Stimulated activated CD4-positive, alpha-beta T cell treated with anti-CD3 and anti-CD28 coated beads, Interleukin-2, amount 100 ng/mL, for 4 hours (primary cell): ENCODE results near the gene SEMA7A.
"Not testable (repeated sequence)": the region's sequence is repeated elsewhere in the genome, so short reads cannot be mapped to it uniquely, and the experiment has no call there.

Experiments
- DNase-seq: peaks from one replicate; pipeline ENCODE4 v3.0.0-alpha.2; 2020; ENCODE audit warnings: low read depth

SEMA7A gene

DNA sequence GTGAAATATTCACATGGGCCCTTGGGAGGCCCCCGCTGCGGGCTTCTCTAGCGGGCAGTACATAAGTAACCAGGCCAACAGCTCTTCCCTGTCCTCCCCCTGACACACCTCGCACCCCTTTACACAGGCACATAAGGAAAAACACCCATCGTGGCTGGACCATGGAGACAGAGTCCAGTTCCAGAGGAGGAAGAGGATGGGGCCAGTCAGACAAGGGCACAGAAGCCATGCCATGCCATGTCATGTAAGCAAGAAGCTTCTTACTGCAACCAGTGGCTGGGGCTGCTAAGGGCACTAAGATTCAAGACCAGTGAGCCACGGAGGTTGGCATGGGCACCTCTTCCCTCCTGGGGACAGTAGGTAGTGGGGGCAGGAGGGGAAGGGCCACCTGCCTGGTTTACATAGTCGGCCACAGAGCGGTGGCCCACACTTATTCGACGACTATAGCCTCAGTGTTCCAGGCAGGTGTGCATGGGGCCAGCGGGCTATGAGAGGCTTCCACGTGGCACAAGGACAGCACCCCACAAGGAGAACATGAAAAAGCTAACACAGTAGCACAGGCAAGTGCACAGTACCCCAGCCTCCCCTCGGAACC, 60.6 kb downstream of the SEMA7A start:
- DNase-seq: no peak

DNA sequence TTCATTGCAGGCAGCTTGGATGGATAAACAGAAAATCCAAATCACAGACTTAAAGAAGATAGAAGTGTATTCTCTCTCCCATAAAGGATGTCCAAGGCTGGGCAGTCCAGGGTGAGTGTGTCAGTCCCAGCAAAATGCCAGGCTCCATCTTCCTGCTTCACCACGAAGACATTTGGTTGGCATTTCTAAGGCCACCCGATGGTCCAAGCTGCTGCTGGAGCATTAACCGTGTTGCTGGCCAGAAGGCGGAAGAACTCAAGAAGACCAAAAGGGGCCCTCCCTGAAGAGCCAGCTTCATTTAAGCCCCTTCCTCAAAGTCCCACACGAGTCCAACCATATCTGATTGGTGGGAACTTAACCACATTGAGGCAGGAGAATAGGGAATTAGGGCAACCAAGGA, 63.3 kb downstream of the SEMA7A start:
- no peak for DNase-seq

DNA sequence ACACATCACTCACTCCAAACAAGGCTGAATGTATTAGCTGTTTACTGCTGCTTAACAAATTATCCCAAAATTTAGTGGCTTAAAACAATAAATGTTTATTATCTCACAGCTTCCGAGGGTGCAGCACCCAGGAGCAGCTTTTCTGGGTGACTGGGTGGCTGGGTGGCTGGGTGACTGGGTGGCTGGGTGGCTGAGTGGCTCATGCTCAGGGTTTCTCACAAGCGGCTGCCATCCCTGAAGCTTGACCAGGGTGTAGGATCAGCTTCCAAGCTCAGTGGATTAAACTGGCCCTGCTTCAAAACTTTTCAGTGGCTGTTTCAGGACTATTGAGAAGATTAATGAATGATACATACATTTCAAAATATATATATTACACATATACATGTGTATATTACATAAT, 64.0 kb downstream of the SEMA7A start:
- DNase-seq: no peak

DNA sequence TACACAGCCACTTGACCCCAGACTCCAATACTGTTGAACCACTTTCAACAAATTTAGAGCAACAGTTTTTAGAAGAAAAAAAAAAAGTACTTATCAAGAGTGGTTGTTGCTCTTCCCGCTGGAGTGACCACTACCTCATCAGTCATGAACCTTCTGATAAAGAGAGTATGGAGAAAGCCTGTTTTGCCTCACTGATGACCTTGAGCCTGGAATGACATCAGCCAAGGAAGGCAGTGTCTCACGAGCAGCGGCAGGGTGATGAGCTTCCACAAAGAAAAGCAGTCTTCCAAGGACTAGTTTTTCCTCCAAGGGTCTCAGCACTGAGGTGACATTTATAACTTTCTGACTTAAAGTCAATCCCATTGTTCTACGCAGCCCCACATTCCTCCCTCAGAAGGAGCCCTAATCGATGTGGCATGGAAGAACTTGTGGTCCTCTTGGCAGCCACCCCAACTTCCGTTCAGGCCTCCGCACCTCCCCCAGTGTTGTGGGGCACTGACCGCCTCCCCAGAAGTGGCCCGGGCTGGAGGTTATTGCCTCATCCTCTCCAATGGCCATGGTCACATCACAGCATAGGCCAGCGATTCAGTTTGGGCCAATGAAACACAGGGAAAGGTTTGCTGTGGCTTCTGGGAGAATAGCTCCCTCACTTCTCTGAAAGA, 64.5 kb downstream of the SEMA7A start:
- no peak for DNase-seq

DNA sequence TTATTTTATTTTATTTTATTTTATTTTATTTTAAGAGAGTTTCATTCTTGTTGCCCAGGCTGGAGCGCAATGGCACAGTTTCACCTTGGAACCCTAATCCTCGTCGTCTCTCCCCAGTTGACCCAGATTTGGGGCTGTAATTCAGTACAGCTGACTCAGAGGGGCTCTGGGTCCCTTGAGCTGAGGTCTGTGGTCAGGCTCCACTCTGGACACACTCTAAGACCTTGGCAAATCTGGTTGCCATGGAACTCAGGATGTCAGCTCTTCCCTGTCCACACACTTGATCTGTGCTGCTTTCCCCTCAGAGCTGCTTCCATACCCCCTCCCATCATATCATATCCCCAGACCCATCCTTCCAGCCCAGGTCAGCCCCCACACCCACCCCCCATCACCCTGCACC, 65.6 kb downstream of the SEMA7A start:
- DNase-seq: no peak

DNA sequence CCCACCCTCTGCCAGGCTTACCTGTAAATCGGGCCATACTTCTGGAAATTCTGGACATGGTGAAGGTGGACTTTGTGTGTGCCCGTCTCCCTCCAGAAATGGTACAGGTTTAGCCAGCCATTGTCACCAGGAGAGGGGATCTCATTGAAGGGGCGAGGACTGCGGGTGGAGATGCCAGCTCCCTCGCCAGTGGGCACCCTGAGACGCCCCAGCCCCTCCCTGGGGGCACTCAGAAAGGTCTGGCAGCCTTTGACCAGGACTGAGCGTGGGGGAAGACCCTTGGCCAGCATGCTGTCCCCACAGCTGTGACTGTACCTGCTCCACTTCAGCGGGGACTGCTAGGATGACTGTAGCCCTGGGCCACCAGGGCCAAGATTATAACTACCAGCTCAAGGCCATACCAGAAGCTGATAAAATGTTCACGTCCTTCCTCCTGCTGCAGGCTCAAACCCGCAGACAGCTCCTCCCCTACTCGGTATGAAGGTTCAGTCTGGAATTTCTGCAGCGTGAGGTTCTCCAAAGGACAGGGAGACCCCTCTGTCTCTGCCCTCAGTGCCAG, 66.4 kb downstream of the SEMA7A start, which contains the start of gene CYP11A1:
Gene CYP11A1, minus strand, starts transcription at position 351 of the 559 bp plus-strand sequence. Its CDS starts 61 bp downstream, at position 290.
- DNase-seq: no peak

DNA sequence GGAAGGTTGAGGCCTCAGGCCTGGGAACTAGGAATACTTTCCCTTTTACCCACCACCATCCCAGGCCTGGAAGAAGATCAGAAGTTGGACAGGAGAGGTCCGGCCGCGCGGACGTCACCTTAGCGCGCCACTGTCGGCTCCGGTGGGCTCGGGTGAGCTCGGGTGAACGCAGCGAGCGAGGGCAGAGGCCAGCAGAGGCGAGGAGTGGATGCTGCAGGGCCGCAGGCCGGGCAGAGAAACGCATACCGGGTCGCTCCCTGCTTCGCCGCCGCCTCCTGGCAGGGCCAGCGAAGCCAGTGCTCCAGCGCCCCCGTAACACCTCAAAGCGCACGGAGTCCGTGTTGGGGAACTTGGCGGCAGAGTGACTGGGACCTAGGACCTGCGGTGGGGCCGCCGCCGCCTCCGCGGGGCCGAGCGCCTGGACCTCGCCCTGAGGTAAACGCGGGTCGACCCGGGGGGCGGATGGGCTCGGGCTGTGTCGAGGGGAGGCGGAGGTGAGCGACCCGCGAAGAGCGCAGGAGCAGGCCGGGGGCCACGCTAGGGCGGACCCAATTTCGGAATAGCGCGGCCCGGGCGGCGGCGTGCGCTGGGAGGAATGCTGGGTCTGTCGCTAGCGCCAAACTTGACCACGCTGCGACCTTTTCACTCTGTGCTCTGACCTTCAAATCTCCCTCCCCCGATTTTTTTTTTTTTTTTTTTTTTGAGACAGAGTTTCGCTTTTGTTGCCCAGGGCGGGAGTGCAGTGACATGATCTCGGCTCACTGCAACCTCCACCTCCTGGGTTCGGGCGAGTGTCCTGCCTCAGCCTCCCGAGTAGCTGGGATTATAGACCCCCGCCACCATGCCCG, 67.9 kb downstream of the SEMA7A start:
- DNase-seq: no peak

DNA sequence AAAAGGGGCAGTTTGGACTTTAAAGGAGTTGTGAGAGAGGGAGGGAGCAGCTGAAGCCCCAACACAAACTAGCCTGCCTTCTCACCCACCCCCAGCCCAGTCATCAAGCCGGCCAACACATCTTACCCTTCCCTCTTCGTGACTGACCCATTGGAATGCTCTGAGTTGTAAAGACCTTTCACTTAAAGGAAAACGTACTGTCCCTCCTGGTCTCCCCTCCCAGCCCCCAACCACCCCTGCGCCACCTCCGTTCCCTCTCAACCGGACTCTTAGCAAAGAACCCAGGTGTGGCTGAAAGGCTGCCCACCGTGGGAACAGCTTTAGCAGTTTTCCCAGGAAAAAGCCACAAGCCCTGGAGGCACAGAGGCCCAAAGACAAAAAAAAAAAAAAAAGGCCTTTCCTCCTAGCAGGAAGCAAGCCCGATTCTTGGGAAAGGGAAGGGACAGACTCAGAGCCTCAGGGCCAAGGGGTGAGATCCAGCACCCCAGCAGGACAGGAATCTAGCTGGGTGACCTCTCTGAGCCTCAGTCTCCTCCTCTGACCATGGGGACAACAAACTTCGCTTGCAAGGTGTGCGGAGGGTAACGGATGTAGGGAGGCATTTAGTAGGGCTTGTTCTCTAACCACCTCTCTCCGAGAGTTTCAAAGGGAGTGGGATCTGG, 68.7 kb downstream of the SEMA7A start:
- no peak for DNase-seq

DNA sequence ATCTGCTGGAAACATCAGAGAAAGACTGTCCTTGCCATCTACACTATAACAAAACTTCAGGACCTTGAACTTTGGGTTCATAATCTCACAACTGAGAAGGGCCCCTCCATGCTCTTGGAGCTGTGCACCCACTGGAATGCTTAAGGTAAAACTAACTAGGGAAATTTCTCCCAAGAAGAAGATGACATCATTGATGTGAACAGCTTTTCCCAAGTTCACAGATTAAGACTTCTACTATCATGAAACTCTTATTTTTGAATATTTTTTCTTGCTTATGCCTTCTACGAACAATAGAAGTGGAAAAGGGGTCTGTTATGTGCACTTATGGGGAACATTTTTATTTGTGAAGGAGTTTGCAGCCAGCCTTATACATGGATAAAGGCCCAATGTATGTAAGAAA, 71.3 kb downstream of the SEMA7A start:
- DNase-seq: no peak

DNA sequence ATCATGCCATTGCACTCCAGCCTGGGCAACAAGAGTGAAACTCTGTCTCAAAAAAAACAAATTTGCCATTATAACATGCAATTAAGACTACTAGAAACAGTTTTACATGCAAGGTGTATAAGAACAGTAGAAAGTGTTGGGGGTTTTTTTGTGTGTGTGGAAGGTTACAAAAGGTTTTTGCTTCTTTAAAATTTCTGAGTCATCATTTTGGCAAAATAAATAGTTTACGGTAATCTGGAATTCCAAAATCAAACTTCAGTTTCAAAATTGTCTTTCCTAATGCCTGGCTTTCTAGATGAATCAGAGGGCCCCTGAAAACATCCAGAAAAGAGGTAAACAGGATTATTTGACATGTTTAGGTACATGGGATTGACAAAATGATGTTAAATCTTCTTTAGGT, 72.9 kb downstream of the SEMA7A start:
- not testable (repeated sequence) for DNase-seq

DNA sequence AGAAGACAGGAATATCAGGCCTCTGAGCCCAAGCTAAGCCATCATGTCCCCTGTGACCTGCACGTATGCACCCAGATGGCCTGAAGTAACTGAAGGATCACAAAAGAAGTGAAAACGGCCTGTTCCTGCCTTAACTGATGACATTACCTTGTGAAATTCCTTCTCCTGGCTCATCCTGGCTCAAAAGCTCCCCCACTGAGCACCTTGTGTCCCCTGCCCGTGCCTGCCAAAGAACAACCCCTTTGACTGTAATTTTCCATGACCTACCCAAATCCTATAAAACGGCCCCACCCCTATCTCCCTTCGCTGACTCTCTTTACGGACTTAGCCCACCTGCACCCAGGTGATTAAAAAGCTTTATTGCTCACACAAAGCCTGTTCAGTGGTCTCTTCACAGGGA, 74.4 kb downstream of the SEMA7A start:
- not testable (repeated sequence) for DNase-seq
